ENCODE results near the gene TCAIM. TPM values are rescaled to one million over a fixed set of nuclear protein-coding genes. Genes with fewer than 3 reads are reported as not detected.

TCAIM gene
- total and polyA plus RNA-seq, 2 experiments from 2014 or later: 10.3 to 26.0 TPM

- Histone ChIP-seq H3K27me3 (ENCODE audit: insufficient read depth) (no peaks in the 10 kb centered on the region), H3K4me2 (no peak overlapping the region), H3K4me1 (ENCODE audit: insufficient read depth) (no peaks in the 10 kb centered on the region), H4K20me1 (replicated peaks; ENCODE audit: insufficient read depth) (no peaks in the 10 kb centered on the region), H3K27ac (ENCODE audit: low read depth) (no peak overlapping the region), H2AFZ (no peak overlapping the region), H3F3A (replicated peaks; ENCODE audit: low read depth) (no peaks in the 10 kb centered on the region), H3K79me2 (replicated peaks; ENCODE audit: insufficient read depth) (no peaks in the 10 kb centered on the region), H3K4me3 (no peak overlapping the region), H3K9me2 (ENCODE audit: insufficient read depth) (no peaks in the 10 kb centered on the region), H3K36me3 (ENCODE audit: insufficient read depth) (no peaks in the 10 kb centered on the region)
- DNase-seq (ENCODE audit: low spot score): no peak
- Mint-ChIP-seq H3K27me3 (ENCODE audit: insufficient read depth, low read depth, poor library complexity) (peaks cover 2% of the 10 kb centered on the region), H3K36me3 (ENCODE audit: low read depth) (no peaks in the 10 kb centered on the region), H3K4me1 (no peaks in the 10 kb centered on the region), H3K4me3 (no peak overlapping the region), H3K9me3 (peaks cover 2% of the 10 kb centered on the region; the same call in 2 of the 3 replicates), H3K27ac (no peak overlapping the region)
- TF ChIP-seq ZNF114 (CRISPR knock-in tag; IDR thresholded peaks at IDR 0.05) (no peak), JUNB (IDR thresholded peaks at IDR 0.05; ENCODE audit: unreplicated experiment) (no peak), STAT1 (IDR thresholded peaks at IDR 0.05; ENCODE audit: unreplicated experiment) (no peak), ZNF331 (CRISPR knock-in tag; IDR thresholded peaks at IDR 0.05; ENCODE audit: low read depth) (no peak), CTCF (conservative IDR thresholded peaks at IDR 0.05; ENCODE audit: low read depth in 2 of 2) (no peak), ZNF462 (CRISPR knock-in tag; IDR thresholded peaks at IDR 0.05) (no peak), EZH2phosphoT487 (IDR thresholded peaks at IDR 0.05; ENCODE audit: unreplicated experiment) (no peak), NANOG (IDR thresholded peaks at IDR 0.05; ENCODE audit: borderline replicate concordance) (no peak), ETS1 (IDR thresholded peaks at IDR 0.05) (no peak), CREB1 (CRISPR knock-in tag; IDR thresholded peaks at IDR 0.05; ENCODE audit: low read depth) (no peak), EZH2 (IDR thresholded peaks at IDR 0.05; ENCODE audit: low read depth, unreplicated experiment) (no peak), POLR2AphosphoS5 (IDR thresholded peaks at IDR 0.05; ENCODE audit: low read depth) (no peak), REST (IDR thresholded peaks at IDR 0.05; ENCODE audit: unreplicated experiment) (no peak)
- no peak for ATAC-seq
Observed at GRCh38 chr3:44396200-44397171, 57.9 kb downstream of the TCAIM start.

All from GM23338 (cell line).